Naive thymus-derived CD8-positive, alpha-beta T cell (primary cell): ENCODE measurements around the gene CUL1. TPM values are rescaled to one million over a fixed set of nuclear protein-coding genes. Genes with fewer than 3 reads are reported as not detected.

Experiments used
- polyA plus RNA-seq, 3 donors: library from polyadenylated mRNA; unstranded; fragments of 300-500 nt; fragmentation: Illumina TruSeq; gene quantifications; one replicate each; pipeline ENCODE4 v1.2.3, GENCODE V29; 2021
- total RNA-seq, 8 experiments: library from RNA in 2 of 8; stranded (reverse) in 2 of 8; gene quantifications; one replicate each; pipeline ENCODE4 v1.2.3 and lab custom pipeline; 2021 to 2026

The CUL1 gene
- total and polyA plus RNA-seq, 5 experiments from 2014 or later = 39.2 to 67.7 (median 50.6) TPM

Other genes with a start within 250 kb of the CUL1 start
- not detected for gene C7orf33, start 108.1 kb upstream of the CUL1 start, total RNA-seq
- gene C7orf33, start 108.1 kb upstream of the CUL1 start, polyA plus RNA-seq = not detected
- 1 to 10 TPM; 9.2 to 9.8 TPM for gene EZH2, start 185.4 kb downstream of the CUL1 start, total RNA-seq
- gene EZH2, start 185.4 kb downstream of the CUL1 start, polyA plus RNA-seq = 1 to 10 TPM; 1.1 to 2.8 (median 1.3) TPM